GM18517 (cell line): ENCODE data around the gene PLK3.
"Not testable (repeated sequence)": the region's sequence is repeated elsewhere in the genome, so short reads cannot be mapped to it uniquely, and the experiment has no call there.

Source experiments
- ATAC-seq: cut with Tn5 transposase; IDR thresholded peaks from one replicate; pipeline ENCODE4 v1.9.1; 2021; ENCODE audit warnings: mild to moderate bottlenecking, moderate library complexity; ENCODE audit not compliant: unreplicated experiment

Gene PLK3

DNA sequence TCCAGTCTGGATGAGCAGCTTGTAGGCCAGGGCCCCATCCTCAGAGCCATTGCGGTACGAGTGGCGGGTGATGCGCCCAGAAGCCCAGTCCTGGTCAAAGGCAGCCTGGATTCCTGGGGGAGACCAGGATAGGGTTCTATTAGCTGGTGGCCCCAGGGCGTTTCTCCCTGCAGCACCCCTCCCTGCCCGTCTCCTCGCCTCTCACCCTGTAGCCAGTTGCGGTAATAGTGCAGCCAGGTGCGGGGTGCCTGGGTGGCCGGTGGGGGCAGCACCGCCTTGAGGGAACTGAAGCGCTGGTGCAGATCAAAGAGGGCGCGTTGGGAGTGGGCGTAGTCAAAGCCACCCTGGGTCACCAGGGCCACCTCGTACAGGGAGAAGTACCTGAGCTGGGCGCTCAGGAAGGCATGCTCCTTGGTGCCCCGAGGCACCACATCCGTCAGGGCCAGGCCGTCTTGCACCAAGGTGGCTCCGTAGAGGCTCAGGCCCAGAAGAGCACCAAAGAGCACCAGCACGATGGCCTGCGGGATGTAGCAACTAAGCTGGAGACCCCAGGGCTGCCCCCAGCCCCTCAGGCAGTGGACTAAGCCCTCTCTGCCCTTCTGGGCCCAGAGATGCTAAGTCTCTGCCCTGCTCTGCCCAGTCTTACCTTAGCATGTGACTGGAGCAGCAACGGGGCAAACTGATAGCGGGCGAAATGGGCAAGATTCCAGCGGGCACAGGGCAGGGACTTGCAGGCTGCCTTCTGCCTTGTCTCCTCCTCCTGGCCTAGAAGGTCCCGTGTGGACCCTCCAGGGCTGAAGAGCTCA, 27.2 kb downstream of the PLK3 start:
- ATAC-seq: no peak

DNA sequence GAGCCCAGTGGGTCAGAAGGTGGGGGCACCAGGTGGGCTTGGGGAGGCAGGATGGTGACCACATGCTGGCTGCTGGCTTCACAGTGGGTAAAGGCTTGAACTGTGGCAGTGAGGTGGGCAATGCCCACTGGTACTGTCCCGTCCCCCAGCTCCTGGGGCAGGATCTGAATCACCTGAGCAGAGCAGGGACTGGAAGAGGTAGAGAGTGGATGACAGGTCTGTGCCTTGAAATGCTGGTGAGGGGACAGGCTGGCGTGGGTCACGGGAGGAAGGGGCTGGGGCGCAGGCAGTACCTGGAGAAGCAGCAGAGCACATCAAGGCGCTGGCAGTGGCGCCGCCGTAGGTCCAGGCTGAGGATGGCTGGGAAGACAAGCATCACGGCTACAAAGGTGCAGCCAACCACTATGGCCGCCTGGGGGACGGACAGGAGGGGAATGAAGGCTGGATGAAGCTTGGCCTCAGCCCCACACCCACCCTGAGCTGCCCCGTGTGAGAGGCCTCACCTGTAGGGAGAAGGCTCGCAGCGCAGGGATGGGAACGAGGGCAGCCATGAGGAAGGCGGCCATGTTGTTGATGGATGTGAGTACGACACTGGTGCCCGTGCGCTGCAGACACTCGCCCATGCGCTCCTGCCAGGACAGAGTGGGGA, 27.9 kb downstream of the PLK3 start:
- no peak for ATAC-seq

DNA sequence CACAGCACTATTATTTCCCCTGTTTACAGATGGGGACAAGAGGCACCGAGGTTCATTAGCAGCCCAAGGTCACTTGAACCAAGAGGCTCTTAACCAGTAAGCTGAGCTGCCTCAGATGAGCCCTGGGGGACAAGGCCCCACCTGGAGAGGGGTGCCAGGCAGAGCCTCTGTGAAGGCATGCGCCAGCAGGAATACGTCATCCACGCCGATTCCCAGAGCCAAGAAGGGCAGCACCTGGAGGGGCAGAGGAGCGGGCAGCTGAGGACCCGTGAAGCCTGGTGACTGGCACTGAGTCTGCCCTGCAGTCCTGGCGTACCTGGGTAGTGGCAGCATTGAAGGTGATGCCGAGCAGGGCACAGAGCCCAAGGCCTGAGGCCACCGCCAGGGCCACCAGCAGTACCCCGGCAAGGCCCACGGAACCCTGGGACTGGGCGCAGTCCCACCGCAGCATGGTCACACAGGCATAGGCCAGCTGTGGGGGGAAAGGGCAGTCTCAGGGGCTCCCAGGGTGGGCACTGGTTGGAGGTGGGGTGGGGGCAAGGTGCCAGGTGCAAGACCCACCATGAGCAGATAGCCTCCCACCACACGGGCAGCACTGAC, 28.8 kb downstream of the PLK3 start:
- ATAC-seq: no peak

DNA sequence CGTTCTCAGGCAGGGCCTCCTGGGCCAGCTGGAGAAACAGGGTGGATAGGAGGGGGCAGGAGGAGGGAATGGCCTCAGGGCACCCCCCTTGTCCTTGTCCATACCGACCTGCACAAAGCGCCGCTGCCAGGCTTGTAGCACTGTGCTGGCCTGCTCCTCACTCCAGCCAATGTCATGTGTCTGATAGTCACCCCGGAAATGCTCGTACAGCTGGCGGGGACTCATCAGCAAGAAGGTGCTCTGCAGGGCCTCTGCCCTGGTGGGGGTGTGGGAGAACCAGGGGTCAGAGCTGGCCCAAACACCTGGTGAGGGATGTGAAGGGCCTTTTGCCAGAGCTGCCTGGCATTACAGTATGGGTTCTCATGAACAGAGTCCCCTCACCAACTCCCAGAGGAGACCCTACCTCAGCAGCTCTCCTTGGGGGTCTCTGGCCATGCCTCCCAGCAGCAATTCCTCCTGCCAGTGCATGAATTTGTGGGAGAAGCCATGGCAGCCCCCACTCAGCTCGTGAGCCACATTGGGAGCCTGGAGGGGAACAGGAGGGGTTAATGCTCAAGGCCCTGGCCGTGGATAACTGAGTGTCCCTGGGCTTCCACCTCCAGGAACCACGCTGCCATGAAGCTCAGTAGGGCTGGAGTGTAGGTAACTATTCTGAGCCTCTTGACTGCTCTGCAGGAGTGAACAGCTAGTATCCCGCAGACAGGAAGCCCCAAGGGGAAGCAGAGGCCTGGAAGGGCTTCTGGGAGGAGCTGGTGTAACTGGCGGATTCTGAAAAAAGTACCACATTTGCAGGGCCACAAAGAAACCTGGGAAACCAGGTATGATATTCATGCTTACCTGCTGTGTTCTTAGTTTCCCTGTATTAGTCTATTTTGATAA, 29.6 kb downstream of the PLK3 start:
- no peak for ATAC-seq

DNA sequence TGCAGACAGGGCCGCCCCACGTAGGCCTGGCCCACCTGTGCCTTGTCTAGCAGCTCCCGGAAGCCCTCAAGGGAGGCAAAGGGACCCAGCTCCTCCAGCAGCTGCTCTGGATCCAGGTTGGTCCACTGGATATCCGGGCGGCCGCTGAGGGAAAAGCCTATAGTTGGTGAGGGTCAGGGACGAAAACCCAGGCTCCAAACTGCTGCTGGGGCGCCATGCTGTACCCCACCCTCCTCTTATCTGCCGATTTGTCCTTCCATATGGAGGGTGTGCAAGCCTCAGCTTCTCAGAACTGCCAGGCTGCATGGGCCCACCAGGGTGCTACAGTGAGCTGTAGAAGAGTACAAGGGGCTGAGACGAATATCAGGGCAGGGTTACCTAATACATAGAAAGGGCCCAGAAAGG, 30.7 kb downstream of the PLK3 start:
- ATAC-seq: no peak

DNA sequence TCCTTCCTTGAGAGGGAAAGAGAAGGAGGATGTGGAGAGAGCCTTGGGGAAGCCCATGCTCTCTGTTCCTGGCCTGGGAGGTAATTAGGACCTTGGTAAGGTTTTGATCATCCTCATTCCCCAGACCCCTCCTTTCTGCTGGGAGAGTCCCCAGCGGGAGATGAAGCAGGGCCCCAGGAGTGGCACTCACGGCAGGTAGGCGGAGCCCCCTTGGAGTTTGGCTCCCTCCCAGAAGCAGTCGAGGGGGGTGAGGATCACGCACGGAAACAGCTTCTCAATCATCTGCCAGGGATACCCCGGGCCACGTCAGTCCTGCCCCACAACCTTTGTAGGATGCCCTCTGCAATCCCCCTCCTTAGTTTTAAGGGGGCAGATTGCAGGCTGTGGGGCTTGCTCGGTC, 31.3 kb downstream of the PLK3 start:
- ATAC-seq: no peak

DNA sequence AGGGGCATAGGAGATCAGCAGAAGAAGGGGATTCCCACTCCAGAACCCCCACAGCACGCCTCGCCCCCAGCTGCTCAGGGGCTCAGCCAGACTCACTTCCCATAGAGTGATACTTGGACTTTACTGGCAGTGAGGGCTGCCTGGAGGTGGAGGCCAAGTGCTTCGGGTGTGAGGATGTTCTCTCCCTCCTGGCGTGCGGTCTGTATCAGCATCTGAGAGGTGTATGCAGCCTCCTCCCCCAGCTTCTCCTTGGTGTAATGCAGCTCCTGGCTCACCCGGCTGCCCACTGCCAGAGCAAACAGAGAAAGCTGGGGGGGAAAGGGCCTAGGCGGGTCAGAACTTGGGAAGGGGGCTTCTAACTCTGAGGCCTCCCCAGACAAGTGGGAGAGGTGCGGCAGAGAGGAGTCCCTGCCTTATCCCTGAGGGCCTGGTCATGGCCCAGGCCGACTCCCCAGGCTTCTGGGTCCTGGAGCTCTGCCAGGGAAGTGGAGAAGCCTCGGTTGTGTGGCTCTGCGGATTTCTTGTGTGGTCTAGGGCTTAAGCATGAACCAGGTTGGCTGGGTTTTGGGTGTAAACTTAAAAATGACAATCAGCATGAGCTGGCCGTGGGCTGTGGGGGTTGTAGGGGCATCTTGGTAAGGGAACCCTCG, 32.0 kb downstream of the PLK3 start:
- no peak for ATAC-seq

DNA sequence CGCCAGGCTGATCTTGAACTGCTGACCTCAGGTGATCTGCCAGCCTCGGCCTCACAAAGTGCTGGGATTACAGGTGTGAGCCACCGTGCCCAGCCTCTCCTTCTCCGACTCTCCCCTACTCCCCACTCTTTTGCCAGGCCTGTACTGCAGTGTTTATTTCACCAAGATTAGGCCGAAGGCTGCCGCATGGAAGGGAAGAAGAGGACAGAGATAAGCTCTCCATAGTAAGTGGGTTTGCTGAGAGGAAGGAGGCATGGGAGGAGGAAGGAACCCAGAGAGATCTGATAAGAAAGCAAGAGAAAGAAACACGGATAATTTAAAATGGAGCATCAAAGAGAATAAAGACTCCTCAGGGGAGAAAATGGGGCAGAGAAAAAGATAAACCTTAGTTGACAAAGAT, 34.2 kb downstream of the PLK3 start:
- ATAC-seq: no peak

DNA sequence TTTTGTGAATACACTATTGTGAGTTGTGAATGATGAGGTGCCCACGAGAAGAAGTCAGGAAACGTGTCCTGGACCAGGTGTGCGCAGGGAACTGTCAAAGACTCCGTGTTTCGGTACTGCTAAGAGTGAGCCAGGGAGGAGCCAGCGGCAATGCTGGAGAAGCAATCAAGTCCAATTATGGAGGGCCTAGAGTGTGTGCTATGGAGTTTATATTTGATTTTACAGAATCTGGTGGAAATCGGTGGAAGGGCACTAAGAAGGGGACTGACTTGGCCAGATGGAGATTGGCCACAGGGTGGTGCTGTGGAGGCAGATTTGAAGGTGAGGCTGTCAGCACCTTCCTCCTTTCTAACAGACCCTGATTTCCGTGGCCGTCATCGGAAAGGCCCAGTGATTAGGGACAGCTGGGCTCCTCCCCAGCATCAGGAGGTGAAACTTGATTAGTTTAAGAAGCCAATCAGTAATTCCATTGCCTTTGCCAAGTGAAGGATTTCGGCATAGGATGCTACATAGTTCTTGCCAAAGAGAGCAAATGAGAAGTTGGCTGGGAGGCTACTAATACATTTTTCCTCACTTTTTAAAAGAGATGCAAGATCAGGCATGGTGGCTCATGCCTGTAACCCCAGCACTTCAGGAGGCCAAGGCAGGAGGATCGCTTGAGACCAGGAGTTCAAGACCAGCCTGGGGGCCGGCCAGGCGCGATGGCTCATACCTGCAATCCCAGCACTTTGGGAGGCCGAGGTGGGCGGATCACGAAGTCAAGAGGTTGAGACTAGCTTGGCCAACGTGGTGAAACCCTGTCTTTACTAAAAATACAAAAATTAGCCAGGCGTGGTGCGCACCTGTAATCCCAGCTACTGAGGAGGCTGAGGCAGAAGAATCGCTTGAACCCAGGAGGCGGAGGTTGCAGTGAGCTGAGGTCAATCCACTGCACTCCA, 35.8 kb downstream of the PLK3 start:
- ATAC-seq: peak; percentile 53

DNA sequence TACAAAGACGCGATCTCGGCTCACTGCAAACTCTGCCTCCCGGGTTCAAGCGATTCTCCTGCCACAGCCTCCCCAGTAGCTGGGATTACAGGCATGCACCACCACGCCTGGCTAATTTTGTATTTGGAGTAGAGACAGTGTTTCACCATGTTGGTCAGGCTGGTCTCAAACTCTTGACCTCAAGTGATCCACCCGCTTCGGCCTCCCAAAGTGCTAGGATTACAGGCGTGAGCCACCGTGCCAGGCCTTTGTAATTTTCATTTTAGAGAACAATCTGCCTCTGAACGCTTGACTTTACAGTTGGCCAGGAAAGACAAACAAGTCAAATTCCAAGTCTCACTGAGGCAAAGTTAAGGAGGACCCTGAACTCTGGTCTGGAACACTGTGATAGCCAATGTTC, 38.1 kb downstream of the PLK3 start:
- ATAC-seq: not testable (repeated sequence)

DNA sequence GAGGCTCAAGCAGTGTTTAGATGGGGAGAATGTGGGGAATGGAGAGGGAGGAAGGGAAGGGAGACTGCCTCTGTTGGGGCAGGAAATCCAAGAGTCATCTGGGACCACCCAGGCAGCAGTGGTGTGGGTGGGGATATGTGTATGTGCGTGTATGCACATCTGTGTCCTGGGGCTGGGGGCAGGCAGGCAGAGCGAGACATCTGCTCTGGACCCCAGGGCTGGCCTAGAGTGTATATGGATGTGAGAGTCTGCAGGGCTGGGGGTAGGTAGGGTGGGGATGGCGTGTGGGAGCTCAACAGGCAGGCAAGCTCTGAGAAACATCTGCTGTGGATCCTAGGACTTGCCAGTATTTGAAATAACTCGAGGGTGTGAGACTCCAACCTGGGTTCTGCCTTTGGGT, 39.4 kb downstream of the PLK3 start:
- ATAC-seq: no peak

DNA sequence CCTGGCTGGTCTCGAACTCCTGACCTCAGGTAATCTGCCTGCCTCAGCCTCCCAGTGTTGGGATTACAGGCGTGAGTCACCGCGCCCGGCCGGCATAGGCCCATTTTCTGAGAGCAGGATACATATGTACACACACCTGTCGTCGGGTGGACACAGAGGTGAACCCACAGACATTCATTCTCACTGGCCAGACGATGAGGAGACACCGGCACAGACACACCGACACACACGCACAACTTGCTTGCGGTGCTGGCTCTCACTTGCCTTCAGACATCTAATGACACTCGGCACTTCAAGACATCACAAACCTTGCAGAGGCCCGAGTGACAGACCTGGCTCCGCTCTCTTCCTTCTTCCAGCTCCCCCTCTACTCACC, 42.3 kb downstream of the PLK3 start:
- ATAC-seq: no peak

DNA sequence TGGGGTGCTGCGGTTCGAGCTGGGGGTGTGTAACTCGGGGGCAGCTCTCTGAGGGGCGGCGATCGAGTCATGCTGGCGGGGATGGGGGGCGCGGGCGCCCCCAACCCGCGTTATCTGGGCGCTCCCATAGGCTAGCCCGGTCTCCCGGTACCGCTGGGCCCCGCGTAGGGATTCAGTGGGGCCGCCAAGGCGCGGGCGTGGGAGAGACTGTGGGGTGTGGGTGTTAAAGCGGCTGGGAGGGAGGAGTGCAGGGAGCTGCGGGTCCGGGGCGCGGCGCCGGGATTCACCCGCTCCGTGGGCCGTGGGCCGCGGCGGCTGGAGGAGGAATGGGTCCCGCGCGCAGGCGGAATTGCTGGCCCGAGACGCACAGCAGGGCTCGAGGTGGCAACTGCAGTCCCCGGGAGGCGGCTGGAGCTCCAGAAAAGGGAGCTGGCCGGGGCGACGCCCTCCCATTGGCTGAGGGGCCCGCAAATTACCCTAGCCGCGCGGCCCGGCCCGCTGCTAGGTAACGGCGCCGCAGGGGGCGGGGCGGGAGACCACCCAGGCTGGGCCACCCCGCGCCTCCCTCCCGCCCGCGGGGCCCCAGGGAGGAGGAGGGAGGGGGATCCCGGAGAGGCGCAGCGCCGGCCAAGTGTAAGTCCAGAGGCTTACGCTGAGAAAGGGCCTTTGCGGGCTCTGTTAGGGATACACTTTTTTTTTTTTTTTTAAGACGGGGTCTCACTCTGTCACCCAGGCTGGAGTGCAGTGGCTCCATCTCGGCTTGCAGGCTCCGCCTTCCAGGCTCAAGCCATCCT, 42.9 kb downstream of the PLK3 start, which contains the start of gene PTCH2:
Gene PTCH2, minus strand, starts transcription at position 392 of the 794 bp plus-strand sequence. Its CDS starts 321 bp downstream, at position 71.
- no peak for ATAC-seq

DNA sequence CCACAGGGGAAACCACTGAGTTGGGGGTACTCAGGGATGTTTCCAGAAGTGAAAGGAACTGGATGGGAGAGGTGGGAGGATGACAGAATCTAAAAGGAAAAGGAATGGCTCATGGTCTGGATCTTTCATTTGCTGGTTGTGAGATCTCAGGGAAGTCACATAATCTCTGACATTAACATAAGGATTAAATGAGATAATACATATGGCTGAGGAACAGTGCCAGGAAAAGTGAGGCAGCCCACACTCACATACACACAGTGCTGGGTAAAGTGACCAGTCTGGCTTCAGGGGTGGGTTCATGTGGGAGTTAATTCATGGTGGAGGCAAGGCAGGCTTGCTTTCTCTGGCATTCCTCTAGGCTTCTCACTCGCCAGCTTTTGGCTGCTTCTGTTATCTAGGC, 46.8 kb downstream of the PLK3 start:
- ATAC-seq: no peak

DNA sequence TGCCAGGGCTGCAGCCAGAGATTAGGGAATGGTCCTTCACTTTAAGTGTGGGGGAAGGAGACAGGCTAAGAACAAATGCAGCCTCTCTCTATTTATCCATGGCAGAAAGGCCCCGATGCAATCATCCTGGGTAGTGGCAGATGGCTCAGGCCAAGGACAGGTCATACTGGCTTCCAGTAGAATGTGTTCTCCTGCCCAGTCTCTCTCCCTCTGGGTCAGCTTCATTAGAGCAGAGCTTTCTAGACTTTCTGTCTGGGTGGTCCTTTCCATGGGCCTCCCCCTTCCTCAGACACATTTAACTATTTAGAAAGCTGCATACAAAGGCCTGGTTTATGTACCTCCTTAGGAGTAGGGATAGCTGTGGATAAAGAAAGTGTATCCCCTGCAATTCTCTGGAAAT, 47.7 kb downstream of the PLK3 start:
- ATAC-seq: no peak

DNA sequence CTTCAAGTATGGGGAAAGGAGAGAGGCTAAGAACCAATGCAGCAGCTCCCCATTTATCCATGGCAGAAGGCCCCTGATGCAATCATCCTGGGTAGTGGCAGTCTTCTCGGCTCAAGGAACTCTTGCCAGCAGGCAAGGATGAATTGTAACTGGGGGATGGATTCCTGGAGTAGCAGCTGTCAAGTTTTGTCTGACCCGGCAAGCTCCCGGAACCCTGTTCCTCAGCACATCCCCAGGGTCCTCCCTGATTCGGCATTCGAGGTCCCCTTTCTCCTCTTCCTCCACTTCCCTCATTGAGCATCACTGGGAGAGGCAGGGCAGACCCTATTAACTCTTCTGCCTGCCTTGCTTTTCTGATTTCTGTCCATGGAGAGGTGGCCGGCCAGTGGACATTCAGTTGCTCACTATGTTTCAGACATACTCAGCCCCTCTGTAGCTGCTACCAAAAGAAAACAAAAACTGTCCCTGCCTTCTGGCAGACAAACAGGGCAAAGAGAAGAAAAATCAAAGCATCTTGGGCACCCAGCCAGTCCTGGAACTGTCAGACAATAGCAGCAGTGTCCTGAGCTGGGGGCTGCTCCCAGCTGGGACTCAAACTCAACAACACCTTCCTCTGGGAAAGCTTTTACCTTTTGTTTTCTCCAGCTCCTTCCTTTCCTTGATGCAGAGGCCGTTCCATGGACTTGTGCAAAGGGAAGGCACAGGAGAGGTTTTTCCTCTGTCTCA, 48.4 kb downstream of the PLK3 start:
- ATAC-seq: no peak

DNA sequence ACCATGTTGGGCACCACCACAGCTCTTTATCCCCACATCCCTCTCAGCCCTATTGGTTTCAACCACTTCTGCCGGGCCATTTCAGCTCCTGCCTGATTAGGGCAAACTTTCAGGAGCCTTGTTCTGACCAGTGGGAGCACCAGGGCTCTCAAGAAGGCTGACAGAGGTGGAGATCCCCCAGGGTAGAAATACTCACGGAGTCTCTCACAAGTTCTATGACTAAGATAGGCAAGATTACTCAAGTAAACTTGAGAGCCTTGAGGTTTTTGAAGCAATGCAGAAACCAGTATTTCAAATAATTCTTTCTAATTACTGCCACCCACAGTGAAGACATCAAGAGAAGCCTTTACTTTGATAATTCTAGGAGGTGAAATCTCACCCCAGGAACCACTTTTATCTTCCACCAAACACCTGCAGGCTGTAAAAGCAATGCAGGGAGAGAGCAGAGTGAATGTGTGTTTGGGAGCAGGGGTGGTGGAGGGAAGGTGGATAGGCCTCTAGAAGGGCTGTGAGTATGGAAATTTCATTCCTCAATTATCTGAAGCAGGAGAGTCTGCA, 49.5 kb downstream of the PLK3 start:
- ATAC-seq: no peak

DNA sequence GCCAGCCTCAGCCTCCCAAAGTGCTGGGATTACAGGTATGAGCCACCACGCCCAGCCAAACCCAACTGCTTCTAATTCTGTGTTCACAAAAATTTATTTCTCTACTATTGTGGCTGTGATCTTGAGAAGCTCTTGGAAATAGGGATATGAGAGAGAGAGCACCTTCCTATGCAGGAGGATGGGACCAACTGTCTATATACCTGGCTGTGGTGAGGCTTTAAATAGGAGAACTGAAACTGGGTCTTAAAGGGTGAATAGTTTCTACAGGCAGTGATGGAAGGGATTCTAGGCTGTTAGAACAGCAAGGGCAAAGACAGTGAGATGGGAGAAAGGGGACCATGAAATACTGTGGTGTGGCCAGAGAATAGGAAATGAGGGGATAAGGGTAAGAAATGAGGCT, 51.1 kb downstream of the PLK3 start:
- no peak for ATAC-seq
